GM10248 (cell line): Measurements from ENCODE around the gene VEGFA.

Experiments
- CTCF ChIA-PET: fragments of 300-600 bp; sonication (Branson Sonifier 250); formaldehyde crosslinking; extraction: SDS; loops from one replicate; lab custom pipeline; 2021; ENCODE audit warnings: antibody characterized with exemption; lab: Yijun Ruan, JAX
- POLR2A ChIA-PET: fragments of 350-650 bp; sonication (Branson Sonifier 250); formaldehyde crosslinking; extraction: SDS; loops from one replicate; lab custom pipeline; 2020; ENCODE audit warnings: antibody characterized with exemption; lab: Yijun Ruan, JAX
- DNase-seq: peaks from one replicate; pipeline ENCODE4 v3.0.0; 2012; ENCODE audit errors: extremely low spot score
- TF ChIP-seq, protein P1 (sequence below): IDR thresholded peaks from 2 replicates; pipeline ENCODE4 v1.5.1; 2012; ENCODE audit warnings: mild to moderate bottlenecking, low read depth; ENCODE audit errors: extremely low read depth, missing control alignments, control extremely low read depth

The VEGFA gene

GRCh38 chr6:43768983-43769525 is 957 bp upstream of the VEGFA start:
- DNase-seq: no peak
- CTCF ChIA-PET: interaction anchor here (0.6 to 4.5 kb wide), 67 partner anchors 9 to 459 kb away, joined by 3 to 174 read pairs (median 5); partner anchors contain the start of genes MRPS18A and RSPH9
- POLR2A ChIA-PET: interaction anchor here (0.6 to 1.5 kb wide), 4 partner anchors 48 to 987 kb away, joined by 3 to 7 read pairs (median 4); partner anchors contain the start of gene BICRAL
- TF ChIP-seq, protein P1, sequence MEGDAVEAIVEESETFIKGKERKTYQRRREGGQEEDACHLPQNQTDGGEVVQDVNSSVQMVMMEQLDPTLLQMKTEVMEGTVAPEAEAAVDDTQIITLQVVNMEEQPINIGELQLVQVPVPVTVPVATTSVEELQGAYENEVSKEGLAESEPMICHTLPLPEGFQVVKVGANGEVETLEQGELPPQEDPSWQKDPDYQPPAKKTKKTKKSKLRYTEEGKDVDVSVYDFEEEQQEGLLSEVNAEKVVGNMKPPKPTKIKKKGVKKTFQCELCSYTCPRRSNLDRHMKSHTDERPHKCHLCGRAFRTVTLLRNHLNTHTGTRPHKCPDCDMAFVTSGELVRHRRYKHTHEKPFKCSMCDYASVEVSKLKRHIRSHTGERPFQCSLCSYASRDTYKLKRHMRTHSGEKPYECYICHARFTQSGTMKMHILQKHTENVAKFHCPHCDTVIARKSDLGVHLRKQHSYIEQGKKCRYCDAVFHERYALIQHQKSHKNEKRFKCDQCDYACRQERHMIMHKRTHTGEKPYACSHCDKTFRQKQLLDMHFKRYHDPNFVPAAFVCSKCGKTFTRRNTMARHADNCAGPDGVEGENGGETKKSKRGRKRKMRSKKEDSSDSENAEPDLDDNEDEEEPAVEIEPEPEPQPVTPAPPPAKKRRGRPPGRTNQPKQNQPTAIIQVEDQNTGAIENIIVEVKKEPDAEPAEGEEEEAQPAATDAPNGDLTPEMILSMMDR: no peak

GRCh38 chr6:43770372-43771209 is 580 bp downstream of the VEGFA start:
- ChIA-PET POLR2A (interaction anchor here (0.7 to 1.5 kb wide), 5 partner anchors 46 to 539 kb away, joined by 3 to 4 read pairs (median 3); no protein-coding TSS in a partner anchor), CTCF (interaction anchor here (0.8 to 4.5 kb wide), 37 partner anchors 8 to 316 kb away, joined by 3 to 174 read pairs (median 8); no protein-coding TSS in a partner anchor)
- DNase-seq: peak; percentile 65
- TF ChIP-seq, protein P1: no peak

- DNase-seq: peak; percentile 69
- ChIA-PET CTCF (interaction anchor here (1.2 to 4.5 kb wide), 6 partner anchors 12 to 306 kb away, joined by 4 to 174 read pairs (median 49); no protein-coding TSS in a partner anchor), POLR2A (no interaction called here)
- TF ChIP-seq, protein P1: no peak
These were observed 1.3 kb downstream of the VEGFA start for GRCh38 chr6:43771210-43771857.

DNA sequence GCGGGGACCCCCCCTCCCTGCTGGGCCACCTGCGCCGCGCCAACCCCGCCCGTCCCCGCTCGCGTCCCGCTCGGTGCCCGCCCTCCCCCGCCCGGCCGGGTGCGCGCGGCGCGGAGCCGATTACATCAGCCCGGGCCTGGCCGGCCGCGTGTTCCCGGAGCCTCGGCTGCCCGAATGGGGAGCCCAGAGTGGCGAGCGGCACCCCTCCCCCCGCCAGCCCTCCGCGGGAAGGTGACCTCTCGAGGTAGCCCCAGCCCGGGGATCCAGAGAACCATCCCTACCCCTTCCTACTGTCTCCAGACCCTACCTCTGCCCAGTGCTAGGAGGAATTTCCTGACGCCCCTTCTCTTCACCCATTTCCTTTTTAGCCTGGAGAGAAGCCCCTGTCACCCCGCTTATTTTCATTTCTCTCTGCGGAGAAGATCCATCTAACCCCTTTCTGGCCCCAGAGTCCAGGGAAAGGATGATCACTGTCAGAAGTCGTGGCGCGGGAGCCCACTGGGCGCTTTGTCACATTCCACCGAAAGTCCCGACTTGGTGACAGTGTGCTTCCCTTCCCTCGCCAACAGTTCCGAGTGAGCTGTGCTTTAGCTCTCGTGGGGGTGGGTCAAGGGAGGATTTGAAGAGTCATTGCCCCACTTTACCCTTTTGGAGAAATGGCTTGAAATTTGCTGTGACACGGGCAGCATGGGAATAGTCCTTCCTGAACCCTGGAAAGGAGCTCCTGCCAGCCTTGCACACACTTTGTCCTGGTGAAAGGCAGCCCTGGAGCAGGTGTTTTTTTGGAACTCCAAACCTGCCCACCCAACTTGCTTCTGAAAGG is 2.1 kb downstream of the VEGFA start:
- CTCF ChIA-PET: interaction anchor here (1.2 to 7.1 kb wide), 13 partner anchors 10 to 568 kb away, joined by 3 to 121 read pairs (median 11); no protein-coding TSS in a partner anchor
- TF ChIP-seq, protein P1: no peak
- POLR2A ChIA-PET: no interaction called here
- peak; percentile 76 for DNase-seq

GRCh38 chr6:43772681-43773049 is 2.7 kb downstream of the VEGFA start:
- ChIA-PET POLR2A (no interaction called here), CTCF (interaction anchor here (0.6 to 7.1 kb wide), 27 partner anchors 10 to 567 kb away, joined by 3 to 121 read pairs (median 8); no protein-coding TSS in a partner anchor)
- TF ChIP-seq, protein P1: no peak
- DNase-seq: no peak
